ENCODE measurements around the gene KRTDAP. TPM values are rescaled to one million over a fixed set of nuclear protein-coding genes. Genes with fewer than 3 reads are reported as not detected.

KRTDAP gene
- total RNA-seq, 1 experiment from 2014 or later, result not detected

DNA sequence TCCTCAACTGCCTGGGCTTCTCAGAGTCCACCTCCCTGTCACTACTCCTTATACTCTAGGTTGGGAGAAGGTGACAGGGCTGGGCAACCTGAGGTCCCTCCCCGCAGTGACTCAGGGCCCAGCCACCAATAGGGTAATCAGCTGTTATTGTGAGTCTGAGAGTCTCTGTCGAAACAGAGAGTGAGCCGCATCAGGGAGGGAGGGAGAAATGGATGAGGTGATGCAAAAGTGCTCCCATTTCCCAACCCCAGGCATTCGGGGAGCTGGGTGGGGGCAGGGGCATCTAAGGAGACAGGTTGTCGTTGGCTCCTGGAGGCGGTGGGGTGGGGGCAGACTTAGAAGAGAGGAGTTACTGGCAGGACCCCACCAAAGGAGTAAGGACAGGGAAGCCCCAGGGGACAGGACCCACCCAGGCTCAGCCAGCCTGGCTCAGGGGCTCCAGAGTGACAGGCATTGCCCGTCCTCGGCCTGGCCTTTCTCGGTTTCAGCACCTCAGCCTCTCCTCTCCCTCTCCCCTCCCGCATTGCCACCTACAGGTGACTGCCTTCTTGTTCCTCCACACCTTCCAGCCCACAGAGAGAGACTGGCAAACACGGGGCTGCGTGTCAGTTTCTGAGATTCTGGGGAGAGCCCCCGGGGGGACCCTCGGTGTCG, 23.5 kb upstream of the KRTDAP start, which contains the start of gene DMKN:
Gene DMKN (minus strand): TSS at position 22 of the 654 bp plus-strand sequence. CDS start 174 bp downstream, outside the sequence.
- intact Hi-C loops (cut with micrococcal nuclease; ENCODE audit: unreplicated experiment), result no loop called here
- ChIA-PET POLR2A (no interaction called here), CTCF (no interaction called here)
- Histone ChIP-seq H3K27me3 (replicated peaks; ENCODE audit: control insufficient read depth, insufficient read depth, low read length) (no peaks in the 10 kb centered on the region), H3K4me1 (0 out of 2 replicates have a peak, but pooled peaks cover 4% of the 10 kb centered on the region), H3K36me3 (ENCODE audit: control insufficient read depth, insufficient read depth, low read length) (no peaks in the 10 kb centered on the region), H3K4me3 (ENCODE audit: low read depth, low read length) (no peak within 1 kb of the TSS), H3K9me3 (no peaks in the 10 kb centered on the region)
- no TSS peak for BruUV-seq (replicated peaks)
- H3K9me3 Mint-ChIP-seq (ENCODE audit: unreplicated experiment), result no peaks in the 10 kb centered on the region
- TF ChIP-seq, protein P1, sequence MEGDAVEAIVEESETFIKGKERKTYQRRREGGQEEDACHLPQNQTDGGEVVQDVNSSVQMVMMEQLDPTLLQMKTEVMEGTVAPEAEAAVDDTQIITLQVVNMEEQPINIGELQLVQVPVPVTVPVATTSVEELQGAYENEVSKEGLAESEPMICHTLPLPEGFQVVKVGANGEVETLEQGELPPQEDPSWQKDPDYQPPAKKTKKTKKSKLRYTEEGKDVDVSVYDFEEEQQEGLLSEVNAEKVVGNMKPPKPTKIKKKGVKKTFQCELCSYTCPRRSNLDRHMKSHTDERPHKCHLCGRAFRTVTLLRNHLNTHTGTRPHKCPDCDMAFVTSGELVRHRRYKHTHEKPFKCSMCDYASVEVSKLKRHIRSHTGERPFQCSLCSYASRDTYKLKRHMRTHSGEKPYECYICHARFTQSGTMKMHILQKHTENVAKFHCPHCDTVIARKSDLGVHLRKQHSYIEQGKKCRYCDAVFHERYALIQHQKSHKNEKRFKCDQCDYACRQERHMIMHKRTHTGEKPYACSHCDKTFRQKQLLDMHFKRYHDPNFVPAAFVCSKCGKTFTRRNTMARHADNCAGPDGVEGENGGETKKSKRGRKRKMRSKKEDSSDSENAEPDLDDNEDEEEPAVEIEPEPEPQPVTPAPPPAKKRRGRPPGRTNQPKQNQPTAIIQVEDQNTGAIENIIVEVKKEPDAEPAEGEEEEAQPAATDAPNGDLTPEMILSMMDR (IDR thresholded peaks at IDR 0.05; ENCODE audit: insufficient read depth in 1 of 2, low read depth in 1 of 2, low read length in 1 of 2, severe bottlenecking in 1 of 2, unreplicated experiment in 1 of 2), result peak in 1 of 2 experiments; percentile 22
- no peak within 1 kb of the TSS for H3K4me3 Mint-ChIP-seq (ENCODE audit: unreplicated experiment)
- H3K27ac Mint-ChIP-seq (ENCODE audit: unreplicated experiment), result no peak within 1 kb of the TSS
- no peaks in the 10 kb centered on the region for H3K4me1 Mint-ChIP-seq (ENCODE audit: low read depth, unreplicated experiment)
- DNase-seq, result peak in 1 of 2 experiments; percentile 37
- H3K27me3 Mint-ChIP-seq (ENCODE audit: insufficient read depth, unreplicated experiment), result no peaks in the 10 kb centered on the region
- peaks cover 13% of the 10 kb centered on the region for H3K36me3 Mint-ChIP-seq (ENCODE audit: insufficient read depth, unreplicated experiment)

GRCh38 chr19:35512831-35513627, 22.8 kb upstream of the KRTDAP start:
- Histone ChIP-seq H3K27me3 (replicated peaks; ENCODE audit: control insufficient read depth, insufficient read depth, low read length) (no peaks in the 10 kb centered on the region), H3K4me3 (ENCODE audit: low read depth, low read length) (no peak overlapping the region), H3K4me1 (peaks cover 10% of the 10 kb centered on the region; the same call in 1 of the 2 replicates), H3K9me3 (no peaks in the 10 kb centered on the region), H3K36me3 (ENCODE audit: control insufficient read depth, insufficient read depth, low read length) (no peaks in the 10 kb centered on the region; the same call in 1 of the 2 replicates)
- Mint-ChIP-seq H3K36me3 (ENCODE audit: insufficient read depth, unreplicated experiment) (peaks cover 16% of the 10 kb centered on the region), H3K4me1 (ENCODE audit: low read depth, unreplicated experiment) (no peaks in the 10 kb centered on the region), H3K4me3 (ENCODE audit: unreplicated experiment) (no peak overlapping the region), H3K9me3 (ENCODE audit: unreplicated experiment) (no peaks in the 10 kb centered on the region), H3K27me3 (ENCODE audit: insufficient read depth, unreplicated experiment) (no peaks in the 10 kb centered on the region), H3K27ac (ENCODE audit: unreplicated experiment) (no peak overlapping the region)
- POLR2A ChIA-PET, result no interaction called here
- TF ChIP-seq, protein P1 (IDR thresholded peaks at IDR 0.05; ENCODE audit: insufficient read depth in 1 of 2, low read depth in 1 of 2, low read length in 1 of 2, severe bottlenecking in 1 of 2, unreplicated experiment in 1 of 2), result no peak
- intact Hi-C loops (cut with micrococcal nuclease; ENCODE audit: unreplicated experiment), result no loop called here
- DNase-seq, result no peak
- CTCF ChIA-PET, result no interaction called here
- no TSS peak for BruUV-seq (replicated peaks)

DNA sequence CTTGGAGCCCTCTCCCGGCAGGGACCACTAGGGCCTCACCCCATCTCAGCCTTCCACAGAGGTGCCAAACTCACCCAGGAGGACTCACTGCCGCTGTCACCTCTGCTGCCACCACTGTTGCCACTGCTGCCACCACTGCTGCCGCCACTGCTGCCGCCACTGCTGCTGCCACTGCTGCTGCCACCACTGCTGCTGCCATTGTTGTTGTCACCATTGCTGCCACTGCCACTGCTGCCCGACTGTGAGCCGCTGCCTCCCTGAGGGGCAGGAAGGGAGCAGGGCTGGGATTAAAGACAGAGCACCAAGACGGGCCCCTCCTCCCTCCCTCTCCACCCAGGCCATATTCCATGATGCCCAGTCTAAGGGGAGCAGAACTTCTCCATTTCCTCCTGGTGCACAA, 21.1 kb upstream of the KRTDAP start:
- intact Hi-C loops (cut with micrococcal nuclease; ENCODE audit: unreplicated experiment), result loop anchor here (2.0 kb wide), 1 partner anchor 205 kb away; no protein-coding TSS in a partner anchor
- ChIA-PET POLR2A (no interaction called here), CTCF (no interaction called here)
- BruUV-seq (replicated peaks), result no TSS peak
- Mint-ChIP-seq H3K9me3 (ENCODE audit: unreplicated experiment) (no peaks in the 10 kb centered on the region), H3K4me1 (ENCODE audit: low read depth, unreplicated experiment) (no peaks in the 10 kb centered on the region), H3K36me3 (ENCODE audit: insufficient read depth, unreplicated experiment) (peaks cover 33% of the 10 kb centered on the region), H3K27me3 (ENCODE audit: insufficient read depth, unreplicated experiment) (no peaks in the 10 kb centered on the region), H3K4me3 (ENCODE audit: unreplicated experiment) (peak overlapping the region; percentile 99), H3K27ac (ENCODE audit: unreplicated experiment) (no peak overlapping the region)
- peaks cover 2% of the 10 kb centered on the region; the same call in 1 of the 2 replicates for H3K36me3 ChIP-seq (ENCODE audit: control insufficient read depth, insufficient read depth, low read length)
- TF ChIP-seq, protein P1 (IDR thresholded peaks at IDR 0.05; ENCODE audit: insufficient read depth in 1 of 2, low read depth in 1 of 2, low read length in 1 of 2, severe bottlenecking in 1 of 2, unreplicated experiment in 1 of 2), result no peak
- H3K9me3 ChIP-seq, result no peaks in the 10 kb centered on the region
- H3K27me3 ChIP-seq (replicated peaks; ENCODE audit: control insufficient read depth, insufficient read depth, low read length), result no peaks in the 10 kb centered on the region
- peaks cover 11% of the 10 kb centered on the region for H3K4me1 ChIP-seq
- no peak for DNase-seq
- no peak overlapping the region for H3K4me3 ChIP-seq (ENCODE audit: low read depth, low read length)
